ENCODE measurements around the gene CSGALNACT2.

CSGALNACT2 gene

GRCh38 chr10:43205681-43206390 lies 67.6 kb downstream of the CSGALNACT2 start:
- Histone ChIP-seq H3K4me1 (ENCODE audit: control insufficient read depth, insufficient read depth, low read length, poor library complexity, severe bottlenecking) (peaks cover 4% of the 10 kb centered on the region), H3K36me3 (ENCODE audit: control insufficient read depth, insufficient read depth, low read length) (no peaks in the 10 kb centered on the region), H3K27ac (ENCODE audit: insufficient read depth, low read length, poor library complexity, severe bottlenecking) (no peak overlapping the region), H3K4me3 (ENCODE audit: insufficient read depth, low read depth, low read length, poor library complexity, severe bottlenecking) (no peak overlapping the region), H3K9me3 (ENCODE audit: control insufficient read depth, low read length) (no peaks in the 10 kb centered on the region), H3K27me3 (replicated peaks; ENCODE audit: control insufficient read depth, insufficient read depth, low read length, poor library complexity, severe bottlenecking) (no peaks in the 10 kb centered on the region)
- no peak for DNase-seq

GRCh38 chr10:43206391-43207235 lies 68.4 kb downstream of the CSGALNACT2 start:
- H3K9me3 ChIP-seq (ENCODE audit: control insufficient read depth, low read length), result no peaks in the 10 kb centered on the region
- no peaks in the 10 kb centered on the region for H3K27me3 ChIP-seq (replicated peaks; ENCODE audit: control insufficient read depth, insufficient read depth, low read length, poor library complexity, severe bottlenecking)
- no peak for DNase-seq
- no peak overlapping the region for H3K27ac ChIP-seq (ENCODE audit: insufficient read depth, low read length, poor library complexity, severe bottlenecking)
- H3K4me3 ChIP-seq (ENCODE audit: insufficient read depth, low read depth, low read length, poor library complexity, severe bottlenecking), result no peak overlapping the region
- H3K36me3 ChIP-seq (ENCODE audit: control insufficient read depth, insufficient read depth, low read length), result no peaks in the 10 kb centered on the region
- H3K4me1 ChIP-seq (ENCODE audit: control insufficient read depth, insufficient read depth, low read length, poor library complexity, severe bottlenecking), result peaks cover 4% of the 10 kb centered on the region

- H3K27ac ChIP-seq (ENCODE audit: insufficient read depth, low read length, poor library complexity, severe bottlenecking), result no peak overlapping the region
- H3K4me1 ChIP-seq (ENCODE audit: control insufficient read depth, insufficient read depth, low read length, poor library complexity, severe bottlenecking), result no peaks in the 10 kb centered on the region
- no peak for DNase-seq
- no peaks in the 10 kb centered on the region for H3K9me3 ChIP-seq (ENCODE audit: control insufficient read depth, low read length)
- no peak overlapping the region for H3K4me3 ChIP-seq (ENCODE audit: insufficient read depth, low read depth, low read length, poor library complexity, severe bottlenecking)
- H3K36me3 ChIP-seq (ENCODE audit: control insufficient read depth, insufficient read depth, low read length), result no peaks in the 10 kb centered on the region
- no peaks in the 10 kb centered on the region for H3K27me3 ChIP-seq (replicated peaks; ENCODE audit: control insufficient read depth, insufficient read depth, low read length, poor library complexity, severe bottlenecking)
Measured at GRCh38 chr10:43208147-43209073, 70.2 kb downstream of the CSGALNACT2 start.

- DNase-seq, result no peak
- Histone ChIP-seq H3K27ac (ENCODE audit: insufficient read depth, low read length, poor library complexity, severe bottlenecking) (no peak overlapping the region), H3K36me3 (ENCODE audit: control insufficient read depth, insufficient read depth, low read length) (no peaks in the 10 kb centered on the region), H3K4me1 (ENCODE audit: control insufficient read depth, insufficient read depth, low read length, poor library complexity, severe bottlenecking) (no peaks in the 10 kb centered on the region), H3K27me3 (replicated peaks; ENCODE audit: control insufficient read depth, insufficient read depth, low read length, poor library complexity, severe bottlenecking) (no peaks in the 10 kb centered on the region), H3K4me3 (ENCODE audit: insufficient read depth, low read depth, low read length, poor library complexity, severe bottlenecking) (no peak overlapping the region), H3K9me3 (ENCODE audit: control insufficient read depth, low read length) (no peaks in the 10 kb centered on the region)
Measured at GRCh38 chr10:43209074-43209455, 70.8 kb downstream of the CSGALNACT2 start.

- no peaks in the 10 kb centered on the region for H3K9me3 ChIP-seq (ENCODE audit: control insufficient read depth, low read length)
- H3K4me1 ChIP-seq (ENCODE audit: control insufficient read depth, insufficient read depth, low read length, poor library complexity, severe bottlenecking), result no peaks in the 10 kb centered on the region
- no peak overlapping the region for H3K4me3 ChIP-seq (ENCODE audit: insufficient read depth, low read depth, low read length, poor library complexity, severe bottlenecking)
- DNase-seq, result no peak
- H3K36me3 ChIP-seq (ENCODE audit: control insufficient read depth, insufficient read depth, low read length), result no peaks in the 10 kb centered on the region
- H3K27ac ChIP-seq (ENCODE audit: insufficient read depth, low read length, poor library complexity, severe bottlenecking), result no peak overlapping the region
- no peaks in the 10 kb centered on the region for H3K27me3 ChIP-seq (replicated peaks; ENCODE audit: control insufficient read depth, insufficient read depth, low read length, poor library complexity, severe bottlenecking)
Measured at GRCh38 chr10:43209651-43210141, 71.5 kb downstream of the CSGALNACT2 start.

- Histone ChIP-seq H3K9me3 (ENCODE audit: control insufficient read depth, low read length) (no peaks in the 10 kb centered on the region), H3K4me3 (ENCODE audit: insufficient read depth, low read depth, low read length, poor library complexity, severe bottlenecking) (no peak overlapping the region), H3K36me3 (ENCODE audit: control insufficient read depth, insufficient read depth, low read length) (no peaks in the 10 kb centered on the region), H3K4me1 (ENCODE audit: control insufficient read depth, insufficient read depth, low read length, poor library complexity, severe bottlenecking) (no peaks in the 10 kb centered on the region), H3K27me3 (replicated peaks; ENCODE audit: control insufficient read depth, insufficient read depth, low read length, poor library complexity, severe bottlenecking) (no peaks in the 10 kb centered on the region), H3K27ac (ENCODE audit: insufficient read depth, low read length, poor library complexity, severe bottlenecking) (no peak overlapping the region)
- DNase-seq, result no peak
Measured at GRCh38 chr10:43210556-43210955, 72.3 kb downstream of the CSGALNACT2 start.

- no peak for DNase-seq
- no peaks in the 10 kb centered on the region for H3K9me3 ChIP-seq (ENCODE audit: control insufficient read depth, low read length)
- H3K27me3 ChIP-seq (replicated peaks; ENCODE audit: control insufficient read depth, insufficient read depth, low read length, poor library complexity, severe bottlenecking), result no peaks in the 10 kb centered on the region
- no peaks in the 10 kb centered on the region for H3K4me1 ChIP-seq (ENCODE audit: control insufficient read depth, insufficient read depth, low read length, poor library complexity, severe bottlenecking)
- H3K4me3 ChIP-seq (ENCODE audit: insufficient read depth, low read depth, low read length, poor library complexity, severe bottlenecking), result no peak overlapping the region
- no peak overlapping the region for H3K27ac ChIP-seq (ENCODE audit: insufficient read depth, low read length, poor library complexity, severe bottlenecking)
- H3K36me3 ChIP-seq (ENCODE audit: control insufficient read depth, insufficient read depth, low read length), result no peaks in the 10 kb centered on the region
Measured at GRCh38 chr10:43211030-43211429, 72.8 kb downstream of the CSGALNACT2 start.

- no peak overlapping the region for H3K27ac ChIP-seq (ENCODE audit: insufficient read depth, low read length, poor library complexity, severe bottlenecking)
Measured at GRCh38 chr10:43211431-43212042, 73.3 kb downstream of the CSGALNACT2 start.

GRCh38 chr10:43212043-43212721 lies 73.9 kb downstream of the CSGALNACT2 start:
- H3K27ac ChIP-seq (ENCODE audit: insufficient read depth, low read length, poor library complexity, severe bottlenecking), result no peak overlapping the region
- no peak overlapping the region for H3K4me3 ChIP-seq (ENCODE audit: insufficient read depth, low read depth, low read length, poor library complexity, severe bottlenecking)
- H3K9me3 ChIP-seq (ENCODE audit: control insufficient read depth, low read length), result no peaks in the 10 kb centered on the region
- H3K4me1 ChIP-seq (ENCODE audit: control insufficient read depth, insufficient read depth, low read length, poor library complexity, severe bottlenecking), result no peaks in the 10 kb centered on the region
- no peaks in the 10 kb centered on the region for H3K36me3 ChIP-seq (ENCODE audit: control insufficient read depth, insufficient read depth, low read length)
- no peak for DNase-seq
- H3K27me3 ChIP-seq (replicated peaks; ENCODE audit: control insufficient read depth, insufficient read depth, low read length, poor library complexity, severe bottlenecking), result no peaks in the 10 kb centered on the region

More at GRCh38 chr10:43211431-43212042, 73.3 kb downstream of the CSGALNACT2 start:
- Histone ChIP-seq H3K36me3 (ENCODE audit: control insufficient read depth, insufficient read depth, low read length) (no peaks in the 10 kb centered on the region), H3K27me3 (replicated peaks; ENCODE audit: control insufficient read depth, insufficient read depth, low read length, poor library complexity, severe bottlenecking) (no peaks in the 10 kb centered on the region), H3K9me3 (ENCODE audit: control insufficient read depth, low read length) (no peaks in the 10 kb centered on the region), H3K4me1 (ENCODE audit: control insufficient read depth, insufficient read depth, low read length, poor library complexity, severe bottlenecking) (no peaks in the 10 kb centered on the region), H3K4me3 (ENCODE audit: insufficient read depth, low read depth, low read length, poor library complexity, severe bottlenecking) (no peak overlapping the region)
- no peak for DNase-seq
